Measurements from ENCODE around the gene FAM161A.

- TF ChIP-seq, protein P1, sequence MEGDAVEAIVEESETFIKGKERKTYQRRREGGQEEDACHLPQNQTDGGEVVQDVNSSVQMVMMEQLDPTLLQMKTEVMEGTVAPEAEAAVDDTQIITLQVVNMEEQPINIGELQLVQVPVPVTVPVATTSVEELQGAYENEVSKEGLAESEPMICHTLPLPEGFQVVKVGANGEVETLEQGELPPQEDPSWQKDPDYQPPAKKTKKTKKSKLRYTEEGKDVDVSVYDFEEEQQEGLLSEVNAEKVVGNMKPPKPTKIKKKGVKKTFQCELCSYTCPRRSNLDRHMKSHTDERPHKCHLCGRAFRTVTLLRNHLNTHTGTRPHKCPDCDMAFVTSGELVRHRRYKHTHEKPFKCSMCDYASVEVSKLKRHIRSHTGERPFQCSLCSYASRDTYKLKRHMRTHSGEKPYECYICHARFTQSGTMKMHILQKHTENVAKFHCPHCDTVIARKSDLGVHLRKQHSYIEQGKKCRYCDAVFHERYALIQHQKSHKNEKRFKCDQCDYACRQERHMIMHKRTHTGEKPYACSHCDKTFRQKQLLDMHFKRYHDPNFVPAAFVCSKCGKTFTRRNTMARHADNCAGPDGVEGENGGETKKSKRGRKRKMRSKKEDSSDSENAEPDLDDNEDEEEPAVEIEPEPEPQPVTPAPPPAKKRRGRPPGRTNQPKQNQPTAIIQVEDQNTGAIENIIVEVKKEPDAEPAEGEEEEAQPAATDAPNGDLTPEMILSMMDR (IDR thresholded peaks at IDR 0.05; ENCODE audit: insufficient read depth, low read depth, low read length): no peak
- no peak for TF ChIP-seq EZH2 (IDR thresholded peaks at IDR 0.05; ENCODE audit: insufficient read depth, low read length)
These were observed 12.6 kb downstream of the FAM161A start for GRCh38 chr2:61841286-61841685.
